Measurements from ENCODE around the gene EIF3M.

DNA sequence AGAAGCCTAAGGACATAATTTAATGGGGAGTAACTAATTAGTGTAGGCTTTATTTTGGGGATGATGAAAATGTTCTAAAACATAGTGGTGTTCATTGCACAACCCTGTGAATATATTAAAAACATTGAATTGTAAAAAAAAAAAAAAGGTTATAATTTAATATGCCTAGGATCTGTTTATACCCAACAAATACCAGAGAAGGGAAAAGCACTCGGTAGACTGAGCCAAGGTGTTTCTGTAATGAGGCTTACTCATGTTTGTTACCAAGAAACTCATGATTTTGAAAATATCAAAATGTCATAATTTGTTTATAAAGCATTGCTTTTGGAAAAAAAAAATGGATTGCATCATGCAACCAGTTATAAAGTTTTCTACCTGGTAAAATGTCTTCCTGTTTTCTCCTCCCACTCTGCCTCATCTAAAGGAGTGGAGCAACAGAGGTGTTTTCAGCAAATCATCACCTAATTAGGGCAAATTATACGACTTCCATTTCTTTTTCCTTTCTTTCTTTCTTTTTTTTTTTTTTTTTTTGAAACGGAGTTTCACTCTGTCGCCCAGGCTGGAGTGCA, 14.2 kb upstream of the EIF3M start:
- TF ChIP-seq, protein P1, sequence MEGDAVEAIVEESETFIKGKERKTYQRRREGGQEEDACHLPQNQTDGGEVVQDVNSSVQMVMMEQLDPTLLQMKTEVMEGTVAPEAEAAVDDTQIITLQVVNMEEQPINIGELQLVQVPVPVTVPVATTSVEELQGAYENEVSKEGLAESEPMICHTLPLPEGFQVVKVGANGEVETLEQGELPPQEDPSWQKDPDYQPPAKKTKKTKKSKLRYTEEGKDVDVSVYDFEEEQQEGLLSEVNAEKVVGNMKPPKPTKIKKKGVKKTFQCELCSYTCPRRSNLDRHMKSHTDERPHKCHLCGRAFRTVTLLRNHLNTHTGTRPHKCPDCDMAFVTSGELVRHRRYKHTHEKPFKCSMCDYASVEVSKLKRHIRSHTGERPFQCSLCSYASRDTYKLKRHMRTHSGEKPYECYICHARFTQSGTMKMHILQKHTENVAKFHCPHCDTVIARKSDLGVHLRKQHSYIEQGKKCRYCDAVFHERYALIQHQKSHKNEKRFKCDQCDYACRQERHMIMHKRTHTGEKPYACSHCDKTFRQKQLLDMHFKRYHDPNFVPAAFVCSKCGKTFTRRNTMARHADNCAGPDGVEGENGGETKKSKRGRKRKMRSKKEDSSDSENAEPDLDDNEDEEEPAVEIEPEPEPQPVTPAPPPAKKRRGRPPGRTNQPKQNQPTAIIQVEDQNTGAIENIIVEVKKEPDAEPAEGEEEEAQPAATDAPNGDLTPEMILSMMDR (IDR thresholded peaks at IDR 0.05): no peak
- TF ChIP-seq POLR2A (IDR thresholded peaks at IDR 0.05; ENCODE audit: low read depth) (no peak), POLR2AphosphoS5 (IDR thresholded peaks at IDR 0.05) (no peak), EP300 (IDR thresholded peaks at IDR 0.05) (no peak)
